HG03039 (cell line): ENCODE measurements around the gene DIS3L2.

Experiments used
- ATAC-seq: cut with Tn5 transposase; IDR thresholded peaks from one replicate; pipeline ENCODE4 v1.9.1; 2021; ENCODE audit warnings: mild to moderate bottlenecking, moderate library complexity; ENCODE audit not compliant: unreplicated experiment

DIS3L2 gene

GRCh38 chr2:232250246-232251175, 289.0 kb downstream of the DIS3L2 start:
- no peak for ATAC-seq

GRCh38 chr2:232255033-232255432, 293.5 kb downstream of the DIS3L2 start:
- no peak for ATAC-seq

GRCh38 chr2:232260075-232260474, 298.6 kb downstream of the DIS3L2 start:
- ATAC-seq, result no peak

GRCh38 chr2:232261776-232262175, 300.3 kb downstream of the DIS3L2 start:
- no peak for ATAC-seq

GRCh38 chr2:232263295-232263694, 301.8 kb downstream of the DIS3L2 start:
- ATAC-seq, result no peak

- ATAC-seq, result no peak
Observed at GRCh38 chr2:232264081-232264480, 302.6 kb downstream of the DIS3L2 start.

GRCh38 chr2:232265329-232265728, 303.8 kb downstream of the DIS3L2 start:
- ATAC-seq, result no peak

GRCh38 chr2:232268636-232269165, 307.2 kb downstream of the DIS3L2 start:
- no peak for ATAC-seq

GRCh38 chr2:232269867-232270266, 308.4 kb downstream of the DIS3L2 start:
- ATAC-seq, result no peak

GRCh38 chr2:232273903-232274643, 312.6 kb downstream of the DIS3L2 start:
- ATAC-seq, result no peak

GRCh38 chr2:232275670-232276069, 314.2 kb downstream of the DIS3L2 start:
- ATAC-seq, result no peak

- no peak for ATAC-seq
Observed at GRCh38 chr2:232276084-232276732, 314.7 kb downstream of the DIS3L2 start.

GRCh38 chr2:232276733-232277313, 315.3 kb downstream of the DIS3L2 start:
- no peak for ATAC-seq

- ATAC-seq, result no peak
Observed at GRCh38 chr2:232278534-232278933, 317.0 kb downstream of the DIS3L2 start.

GRCh38 chr2:232280341-232280740, 318.8 kb downstream of the DIS3L2 start:
- ATAC-seq, result no peak

GRCh38 chr2:232281858-232282507, 320.5 kb downstream of the DIS3L2 start:
- ATAC-seq, result no peak

- no peak for ATAC-seq
Observed at GRCh38 chr2:232282508-232283055, 321.1 kb downstream of the DIS3L2 start.

- ATAC-seq, result no peak
Observed at GRCh38 chr2:232286001-232286868, 324.7 kb downstream of the DIS3L2 start.

- no peak for ATAC-seq
Observed at GRCh38 chr2:232287316-232287715, 325.8 kb downstream of the DIS3L2 start.
